GM18868 (cell line): ENCODE results near the gene IGFLR1.

Experiments
- ATAC-seq: cut with Tn5 transposase; IDR thresholded peaks from one replicate; pipeline ENCODE4 v1.9.1; 2021; ENCODE audit warnings: mild to moderate bottlenecking, moderate library complexity; ENCODE audit not compliant: unreplicated experiment

IGFLR1 gene

GRCh38 chr19:35740423-35741202 is 1.6 kb downstream of the IGFLR1 start:
- peak; percentile 64 for ATAC-seq

DNA sequence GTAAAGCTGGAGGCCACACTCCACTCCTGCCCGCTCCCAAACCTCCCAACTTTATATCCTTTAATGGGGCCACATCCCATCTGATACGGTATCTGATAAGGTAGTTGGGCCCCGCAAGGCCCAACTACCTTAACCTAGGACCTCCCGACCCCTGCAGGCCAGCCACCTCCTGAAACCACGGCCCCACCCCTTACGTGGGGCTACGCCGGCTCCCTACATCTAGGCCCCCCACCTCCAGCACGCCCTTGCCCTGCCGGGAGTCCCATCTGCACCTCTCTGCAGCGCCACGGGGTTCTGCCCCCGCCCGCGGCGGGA is 2.2 kb downstream of the IGFLR1 start:
- peak; percentile 5 for ATAC-seq

GRCh38 chr19:35739275-35740107 is 2.8 kb downstream of the IGFLR1 start:
- ATAC-seq: no peak

GRCh38 chr19:35738887-35739229 is 3.4 kb downstream of the IGFLR1 start:
- ATAC-seq: no peak

- no peak for ATAC-seq
Observed at GRCh38 chr19:35738021-35738886, 4.0 kb downstream of the IGFLR1 start.

GRCh38 chr19:35736913-35737886 is 5.1 kb downstream of the IGFLR1 start:
- no peak for ATAC-seq

DNA sequence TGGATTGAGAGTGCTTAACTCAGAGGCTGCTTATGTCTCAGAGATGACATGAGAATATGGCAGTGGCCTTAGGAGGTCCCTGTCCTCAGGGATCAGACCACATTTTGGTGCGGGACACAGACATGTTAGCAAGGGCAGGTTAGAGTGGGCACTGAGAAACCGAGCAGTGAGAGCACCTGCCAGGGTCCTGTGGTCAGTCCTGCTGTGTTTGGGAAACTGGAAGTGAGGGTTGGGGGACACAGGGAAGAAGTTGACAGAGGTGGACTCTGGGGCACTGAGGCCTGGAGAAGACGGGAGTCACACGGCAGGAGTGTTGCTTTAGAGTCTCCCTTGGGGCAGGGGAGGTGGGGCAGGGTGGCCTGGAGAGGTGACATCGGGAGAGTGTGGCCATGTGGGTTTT is 7.4 kb downstream of the IGFLR1 start:
- no peak for ATAC-seq

DNA sequence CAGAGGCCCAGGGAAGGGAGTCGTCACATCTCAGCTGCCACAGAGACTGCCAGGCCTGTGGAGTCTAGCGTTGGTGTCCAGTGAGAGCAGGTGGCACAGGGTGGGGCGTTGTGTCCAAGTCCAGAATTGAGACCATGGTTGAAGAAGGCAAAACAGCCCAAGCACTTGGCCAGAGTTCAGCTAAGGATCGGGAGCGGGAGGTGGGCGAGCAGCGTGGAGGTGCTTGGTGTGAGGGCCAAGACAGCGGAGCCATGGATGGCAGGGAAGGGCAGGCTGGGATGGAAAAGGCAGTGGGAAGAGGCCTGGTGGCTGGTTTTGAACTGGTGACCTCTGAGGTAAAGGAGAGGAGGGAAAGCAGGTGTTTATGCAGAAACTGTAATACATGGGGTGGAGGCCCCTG is 8.0 kb downstream of the IGFLR1 start:
- ATAC-seq: no peak

DNA sequence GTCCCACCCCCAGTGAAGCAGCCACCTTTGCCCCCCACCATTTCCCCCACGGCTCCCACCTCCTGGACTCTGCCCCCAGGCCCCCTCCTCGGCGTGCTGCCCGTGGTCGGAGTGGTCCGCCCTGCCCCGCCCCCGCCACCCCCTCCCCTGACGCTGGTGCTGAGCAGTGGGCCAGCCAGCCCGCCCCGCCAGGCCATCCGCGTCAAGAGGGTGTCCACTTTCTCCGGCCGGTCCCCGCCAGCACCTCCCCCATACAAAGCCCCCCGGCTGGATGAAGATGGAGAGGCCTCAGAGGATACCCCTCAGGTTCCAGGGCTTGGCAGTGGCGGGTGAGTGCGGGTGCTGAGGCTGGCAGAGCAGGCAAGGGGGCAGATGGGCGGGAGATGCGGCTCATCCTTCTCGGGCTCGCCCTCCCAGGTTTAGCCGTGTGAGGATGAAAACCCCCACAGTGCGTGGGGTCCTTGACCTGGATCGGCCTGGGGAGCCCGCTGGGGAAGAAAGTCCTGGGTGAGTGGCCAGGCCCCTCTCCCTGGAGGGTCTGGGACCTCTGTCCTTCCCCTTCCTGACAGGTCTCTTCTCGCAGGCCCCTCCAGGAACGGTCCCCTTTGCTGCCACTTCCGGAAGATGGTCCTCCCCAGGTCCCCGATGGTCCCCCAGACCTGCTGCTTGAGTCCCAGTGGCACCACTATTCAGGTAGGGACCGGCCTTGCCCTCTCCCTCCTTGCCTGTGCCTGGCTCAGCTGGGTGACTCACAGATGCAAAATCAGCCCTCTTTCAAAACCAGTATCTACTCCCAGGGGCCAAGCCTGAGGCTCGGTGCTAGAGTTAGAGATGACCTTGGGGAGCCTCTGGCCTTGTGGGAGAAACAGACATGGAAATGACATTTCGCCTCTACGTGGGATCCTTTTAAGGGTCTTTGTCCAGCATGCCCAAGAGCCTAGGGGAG is 8.8 kb downstream of the IGFLR1 start:
- ATAC-seq: no peak

DNA sequence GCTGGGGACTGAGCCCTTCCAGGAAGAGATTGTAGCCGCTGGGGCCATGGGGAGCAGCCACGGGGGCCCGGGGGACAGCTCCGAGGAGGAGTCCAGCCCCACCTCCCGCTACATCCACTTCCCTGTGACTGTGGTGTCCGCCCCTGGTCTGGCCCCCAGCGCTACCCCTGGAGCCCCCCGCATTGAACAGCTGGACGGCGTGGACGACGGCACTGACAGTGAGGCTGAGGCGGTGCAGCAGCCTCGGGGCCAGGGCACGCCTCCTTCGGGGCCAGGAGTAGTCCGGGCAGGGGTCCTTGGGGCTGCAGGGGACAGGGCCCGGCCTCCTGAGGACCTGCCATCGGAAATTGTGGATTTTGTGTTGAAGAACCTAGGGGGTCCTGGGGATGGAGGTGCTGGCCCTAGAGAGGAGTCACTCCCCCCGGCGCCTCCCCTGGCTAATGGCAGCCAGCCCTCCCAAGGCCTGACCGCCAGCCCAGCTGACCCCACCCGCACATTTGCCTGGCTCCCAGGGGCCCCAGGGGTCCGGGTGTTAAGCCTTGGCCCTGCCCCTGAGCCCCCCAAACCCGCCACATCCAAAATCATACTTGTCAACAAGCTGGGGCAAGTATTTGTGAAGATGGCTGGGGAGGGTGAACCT is 9.6 kb downstream of the IGFLR1 start:
- ATAC-seq: no peak

DNA sequence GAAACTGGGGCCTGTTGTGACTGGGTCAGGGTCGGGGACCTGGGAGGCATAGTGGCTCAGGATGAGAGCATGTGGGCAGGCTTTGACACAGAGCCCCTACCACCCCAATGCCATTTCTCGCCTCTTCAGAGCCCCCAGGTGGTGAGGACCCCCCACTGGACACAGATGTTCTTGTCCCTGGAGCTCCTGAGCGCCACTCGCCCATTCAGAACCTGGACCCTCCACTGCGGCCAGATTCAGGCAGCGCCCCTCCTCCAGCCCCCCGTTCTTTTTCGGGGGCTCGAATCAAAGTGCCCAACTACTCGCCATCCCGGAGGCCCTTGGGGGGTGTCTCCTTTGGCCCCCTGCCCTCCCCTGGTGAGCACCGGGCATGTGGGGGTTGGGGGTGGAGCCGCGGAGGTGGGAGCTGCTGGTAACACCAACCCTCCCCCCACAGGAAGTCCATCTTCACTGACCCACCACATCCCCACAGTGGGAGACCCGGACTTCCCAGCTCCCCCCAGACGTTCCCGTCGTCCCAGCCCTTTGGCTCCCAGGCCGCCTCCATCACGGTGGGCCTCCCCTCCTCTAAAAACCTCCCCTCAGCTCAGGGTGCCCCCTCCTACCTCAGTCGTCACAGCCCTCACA is 10.4 kb downstream of the IGFLR1 start:
- no peak for ATAC-seq

- no peak for ATAC-seq
Observed at GRCh38 chr19:35731353-35731752, 10.9 kb downstream of the IGFLR1 start.

DNA sequence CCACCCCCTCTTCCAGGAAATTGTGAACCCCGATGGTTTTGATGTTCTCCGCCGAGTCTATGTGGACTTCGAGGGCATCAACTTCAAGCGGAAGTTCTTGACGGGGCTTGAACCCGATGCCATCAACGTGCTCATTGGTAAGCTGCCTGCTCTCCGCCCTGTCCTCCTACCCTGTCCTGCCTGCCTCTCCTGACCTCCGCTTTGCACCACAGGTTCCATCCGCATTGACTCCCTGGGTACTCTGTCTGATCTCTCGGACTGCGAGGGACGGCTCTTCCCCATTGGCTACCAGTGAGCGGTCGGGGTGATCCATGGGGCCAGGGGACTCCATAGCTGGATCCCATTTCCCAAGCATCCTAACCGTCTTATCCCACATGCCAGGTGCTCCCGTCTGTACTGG is 11.9 kb downstream of the IGFLR1 start:
- no peak for ATAC-seq

DNA sequence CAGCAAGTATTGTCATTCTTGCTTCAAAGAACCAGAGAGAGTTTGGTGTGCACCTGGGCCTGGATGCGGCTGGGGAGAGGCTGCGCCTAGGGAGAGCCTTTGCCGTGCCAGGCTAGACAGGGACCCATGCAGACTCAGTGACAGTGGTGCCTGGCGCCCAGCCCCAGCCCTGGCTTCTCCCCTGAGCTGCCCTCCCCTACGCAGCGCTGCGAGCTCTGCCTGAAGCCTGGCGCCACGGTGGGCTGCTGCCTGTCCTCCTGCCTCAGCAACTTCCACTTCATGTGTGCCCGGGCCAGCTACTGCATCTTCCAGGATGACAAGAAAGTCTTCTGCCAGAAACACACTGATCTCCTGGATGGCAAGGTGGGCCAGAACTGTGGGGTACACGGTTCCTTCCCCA is 12.5 kb downstream of the IGFLR1 start:
- no peak for ATAC-seq

GRCh38 chr19:35729021-35729420 is 13.2 kb downstream of the IGFLR1 start:
- no peak for ATAC-seq

GRCh38 chr19:35727956-35728706 is 14.1 kb downstream of the IGFLR1 start:
- no peak for ATAC-seq

GRCh38 chr19:35727053-35727955 is 14.9 kb downstream of the IGFLR1 start:
- ATAC-seq: no peak
